Breast epithelium (tissue), 4 donors: Measurements from ENCODE around the gene ALDH5A1. TPM values are rescaled to one million over a fixed set of nuclear protein-coding genes. Genes with fewer than 3 reads are reported as not detected.

Source experiments
- DNase-seq, 2 donors: peaks; one replicate each; pipeline ENCODE4 v3.0.0-alpha.2; 2019; ENCODE audit warnings: low spot score in 2 of 2
- H3K27ac ChIP-seq, 2 donors: fragments of 200-600 bp; sonication (generic) in 1 of 2; one replicate each; pipeline ENCODE4 v1.5.1; 2016 to 2019; ENCODE audit warnings: mild to moderate bottlenecking in 1 of 2
- H3K27me3 ChIP-seq, 2 donors: fragments of 200-600 bp; sonication (generic) in 1 of 2; one replicate each; pipeline versions ENCODE4 v1.5.1 to v1.6.0; 2017 to 2019; ENCODE audit warnings: control low read depth in 1 of 2, mild to moderate bottlenecking in 1 of 2
- H3K36me3 ChIP-seq: fragments of 200-600 bp; one replicate; pipeline ENCODE4 v1.5.1; 2019
- H3K4me1 ChIP-seq, 2 donors: fragments of 200-600 bp; sonication (generic); one replicate each; pipeline ENCODE4 v1.5.1; 2016 to 2019; ENCODE audit warnings: control low read depth in 1 of 2
- H3K4me3 ChIP-seq, 3 donors: fragments of 200-600 bp; sonication (generic); 1 replicate in 2 of 3; 2 replicates in 1 of 3; pipeline ENCODE4 v1.5.1; 2016 to 2019; ENCODE audit warnings: mild to moderate bottlenecking in 3 of 3, moderate library complexity in 2 of 3
- H3K9me3 ChIP-seq, 2 donors: fragments of 200-600 bp; sonication (generic) in 1 of 2; one replicate each; pipeline ENCODE4 v1.5.1; 2016 to 2019; ENCODE audit warnings: control low read depth in 1 of 2
- CTCF ChIP-seq, 3 donors: fragments of 450-650 bp; IDR thresholded peaks; one replicate each; pipeline ENCODE4 v1.5.1; 2016 to 2017; ENCODE audit warnings: antibody characterized with exemption in 3 of 3, mild to moderate bottlenecking in 3 of 3, moderate library complexity in 3 of 3
- POLR2A ChIP-seq: fragments of 450-650 bp; IDR thresholded peaks from one replicate; pipeline ENCODE4 v1.6.1; 2016; ENCODE audit warnings: antibody characterized with exemption, mild to moderate bottlenecking, moderate library complexity
- POLR2AphosphoS5 ChIP-seq, 3 donors: sonication (generic); formaldehyde crosslinking; IDR thresholded peaks; one replicate each; pipeline ENCODE4 v1.6.1; 2017; ENCODE audit warnings: antibody characterized with exemption in 3 of 3
- intact Hi-C: fragments of 100-400 bp; cut with DNase I; formaldehyde crosslinking; loops from one replicate; pipeline ENCODE4 v1.15.1; 2023; ENCODE audit warnings: low total_unique reads
- total RNA-seq, 3 donors: library from RNA; depleted of rRNA; stranded (reverse); fragments of >200 nt; gene quantifications; one replicate each; pipeline ENCODE4 v1.1.0, GENCODE V29; 2016

The ALDH5A1 gene
- total RNA-seq, 3 donors from 2014 or later = 3.9 to 6.4 (median 6.1) TPM

- no peak for TF ChIP-seq CTCF (IDR thresholded peaks at IDR 0.05)
- H3K4me3 ChIP-seq = no peak overlapping the region
- intact Hi-C loops = no loop called here
- H3K36me3 ChIP-seq = no peaks in the 10 kb centered on the region
- H3K27ac ChIP-seq = no peak overlapping the region
- no peaks in the 10 kb centered on the region for H3K27me3 ChIP-seq
- DNase-seq = no peak
- no peaks in the 10 kb centered on the region for H3K4me1 ChIP-seq
- H3K9me3 ChIP-seq = no peaks in the 10 kb centered on the region
Observed at GRCh38 chr6:24565196-24565595, 70.4 kb downstream of the ALDH5A1 start.

- intact Hi-C loops = no loop called here
- Histone ChIP-seq H3K4me1 (no peaks in the 10 kb centered on the region), H3K9me3 (no peaks in the 10 kb centered on the region), H3K27me3 (no peaks in the 10 kb centered on the region), H3K27ac (no peak overlapping the region), H3K4me3 (no peak overlapping the region), H3K36me3 (no peaks in the 10 kb centered on the region)
- no peak for DNase-seq
- TF ChIP-seq CTCF (IDR thresholded peaks at IDR 0.05) (no peak), POLR2AphosphoS5 (IDR thresholded peaks at IDR 0.05) (no peak), POLR2A (no peak)
Observed at GRCh38 chr6:24566020-24566767, 71.4 kb downstream of the ALDH5A1 start.

- H3K4me1 ChIP-seq = no peaks in the 10 kb centered on the region
- no peaks in the 10 kb centered on the region for H3K36me3 ChIP-seq
- H3K27me3 ChIP-seq = no peaks in the 10 kb centered on the region
- H3K4me3 ChIP-seq = no peak overlapping the region
- intact Hi-C loops = no loop called here
- no peak overlapping the region for H3K27ac ChIP-seq
- no peak for DNase-seq
- no peaks in the 10 kb centered on the region for H3K9me3 ChIP-seq
- TF ChIP-seq POLR2A (no peak), POLR2AphosphoS5 (IDR thresholded peaks at IDR 0.05) (no peak), CTCF (IDR thresholded peaks at IDR 0.05) (no peak)
Observed at GRCh38 chr6:24568683-24569082, 73.9 kb downstream of the ALDH5A1 start.

GRCh38 chr6:24569811-24570210 lies 75.0 kb downstream of the ALDH5A1 start:
- no peaks in the 10 kb centered on the region for H3K4me1 ChIP-seq
- no peaks in the 10 kb centered on the region for H3K36me3 ChIP-seq
- no peaks in the 10 kb centered on the region for H3K9me3 ChIP-seq
- no peak for DNase-seq
- no peak overlapping the region for H3K4me3 ChIP-seq
- no peak for TF ChIP-seq POLR2A
- TF ChIP-seq CTCF (IDR thresholded peaks at IDR 0.05) = no peak
- no peak for TF ChIP-seq POLR2AphosphoS5 (IDR thresholded peaks at IDR 0.05)
- no peaks in the 10 kb centered on the region for H3K27me3 ChIP-seq
- no peak overlapping the region for H3K27ac ChIP-seq
- intact Hi-C loops = no loop called here

GRCh38 chr6:24571361-24571760 lies 76.6 kb downstream of the ALDH5A1 start:
- no peak for TF ChIP-seq CTCF (IDR thresholded peaks at IDR 0.05)
- no peak for TF ChIP-seq POLR2A
- no peak for TF ChIP-seq POLR2AphosphoS5 (IDR thresholded peaks at IDR 0.05)
- no peaks in the 10 kb centered on the region for H3K27me3 ChIP-seq
- DNase-seq = no peak
- no peaks in the 10 kb centered on the region for H3K9me3 ChIP-seq
- H3K36me3 ChIP-seq = no peaks in the 10 kb centered on the region
- intact Hi-C loops = no loop called here
- no peaks in the 10 kb centered on the region for H3K4me1 ChIP-seq
- H3K4me3 ChIP-seq = no peak overlapping the region
- H3K27ac ChIP-seq = no peak overlapping the region
